ENCODE results near the gene CHRNA10.

GRCh38 chr11:3635641-3636375, 35.4 kb downstream of the CHRNA10 start:
- no peak for TF ChIP-seq CTCF (conservative IDR thresholded peaks at IDR 0.05; ENCODE audit: low read depth, low read length)
- no peak for TF ChIP-seq EZH2 (IDR thresholded peaks at IDR 0.05; ENCODE audit: low read length, unreplicated experiment)

Data from PC-3 (cell line).